Right ventricle myocardium inferior (tissue), 1 donor: ENCODE data around the gene DBT. TPM values are rescaled to one million over a fixed set of nuclear protein-coding genes. Genes with fewer than 3 reads are reported as not detected.
A peak's percentile ranks its signal among the peaks of the same experiment; 100 is the strongest.
"Not testable (repeated sequence)": the region's sequence is repeated elsewhere in the genome, so short reads cannot be mapped to it uniquely, and the experiment has no call there.

Source experiments
- ATAC-seq: fragments of 200-7000 bp; cut with Tn5 transposase; one replicate; pipeline ENCODE4 v1.9.1; 2020; ENCODE audit warnings: mild to moderate bottlenecking, moderate library complexity
- DNase-seq: peaks from one replicate; pipeline ENCODE4 v3.0.0; 2021; ENCODE audit errors: missing footprints
- intact Hi-C: fragments of 100-400 bp; cut with DNase I; formaldehyde crosslinking; loops from one replicate; pipeline ENCODE4 v1.11.0; 2022
- total RNA-seq: library from RNA; stranded (reverse); fragmentation: NEBNext Ultra II Directional; extraction: Animal tissue kit (Norgen Biotek cat#: 25700); gene quantifications from one replicate; pipeline ENCODE4 v1.2.1, GENCODE V29; 2021
- donor health status: DM: no; HTN: yes; CAD: no; lungs with severe emphysema.

Gene DBT
- total RNA-seq, 1 donor from 2014 or later = 30.6 TPM

- intact Hi-C loops, ATAC-seq, DNase-seq: not testable (repeated sequence)
These were observed 8.8 kb upstream of the DBT start for GRCh38 chr1:100258427-100258826.

GRCh38 chr1:100256273-100256672 lies 6.6 kb upstream of the DBT start:
- intact Hi-C loops, ATAC-seq, DNase-seq: not testable (repeated sequence)

- no peak for ATAC-seq
- intact Hi-C loops = no loop called here
These were observed 3.9 kb upstream of the DBT start for GRCh38 chr1:100253552-100253951.

GRCh38 chr1:100252901-100253300 lies 3.3 kb upstream of the DBT start:
- no peak for DNase-seq
- intact Hi-C loops = no loop called here
- no peak for ATAC-seq

More at GRCh38 chr1:100253552-100253951, 3.9 kb upstream of the DBT start:
- no peak for DNase-seq

- DNase-seq (no peak), ATAC-seq (no peak)
- intact Hi-C loops = no loop called here
These were observed 1.2 kb upstream of the DBT start for GRCh38 chr1:100250807-100251206.

- ATAC-seq (no peak), DNase-seq (no peak)
- intact Hi-C loops = no loop called here
These were observed 630 bp upstream of the DBT start for GRCh38 chr1:100250264-100250663.

- intact Hi-C loops = no loop called here
- DNase-seq (no peak), ATAC-seq (no peak)
These were observed 488 bp downstream of the DBT start for GRCh38 chr1:100249155-100249536.

- intact Hi-C loops = no loop called here
- ATAC-seq (no peak), DNase-seq (no peak)
These were observed 2.9 kb downstream of the DBT start for GRCh38 chr1:100246738-100247137.

- ATAC-seq = no peak
- intact Hi-C loops = no loop called here
- DNase-seq = no peak
These were observed 9.0 kb downstream of the DBT start for GRCh38 chr1:100240631-100241030.

GRCh38 chr1:100239961-100240360 lies 9.7 kb downstream of the DBT start:
- intact Hi-C loops = no loop called here
- no peak for ATAC-seq
- no peak for DNase-seq

GRCh38 chr1:100237091-100237490 lies 12.5 kb downstream of the DBT start:
- ATAC-seq = no peak
- intact Hi-C loops = no loop called here
- DNase-seq = no peak

GRCh38 chr1:100234432-100234831 lies 15.2 kb downstream of the DBT start:
- intact Hi-C loops = no loop called here
- no peak for ATAC-seq
- DNase-seq = no peak

GRCh38 chr1:100233566-100233965 lies 16.1 kb downstream of the DBT start:
- intact Hi-C loops, ATAC-seq, DNase-seq: not testable (repeated sequence)

- ATAC-seq = no peak
- no peak for DNase-seq
- intact Hi-C loops = no loop called here
These were observed 17.5 kb downstream of the DBT start for GRCh38 chr1:100232156-100232555.

- intact Hi-C loops = no loop called here
- no peak for DNase-seq
- no peak for ATAC-seq
These were observed 17.9 kb downstream of the DBT start for GRCh38 chr1:100231721-100232120.

- intact Hi-C loops = no loop called here
- DNase-seq (no peak), ATAC-seq (no peak)
These were observed 18.9 kb downstream of the DBT start for GRCh38 chr1:100230765-100231164.

GRCh38 chr1:100229681-100230443 lies 19.8 kb downstream of the DBT start:
- DNase-seq = no peak
- ATAC-seq = peak; percentile 37
- intact Hi-C loops = no loop called here

- intact Hi-C loops = no loop called here
- ATAC-seq = no peak
- no peak for DNase-seq
These were observed 27.2 kb downstream of the DBT start for GRCh38 chr1:100222428-100222827.

GRCh38 chr1:100219883-100220282 lies 29.8 kb downstream of the DBT start:
- DNase-seq = no peak
- no peak for ATAC-seq
- intact Hi-C loops = loop anchor here (5.0 kb wide), 1 partner anchor 43 kb away; the partner anchor contains the start of gene LRRC39

GRCh38 chr1:100219457-100219856 lies 30.2 kb downstream of the DBT start:
- ATAC-seq = no peak

GRCh38 chr1:100217834-100218233 lies 31.8 kb downstream of the DBT start:
- intact Hi-C loops = loop anchor here (5.0 kb wide), 1 partner anchor 41 kb away; the partner anchor contains the start of gene LRRC39
- no peak for DNase-seq
- ATAC-seq = peak; percentile 89

More at GRCh38 chr1:100219457-100219856, 30.2 kb downstream of the DBT start:
- DNase-seq = no peak
- intact Hi-C loops = loop anchor here (5.0 kb wide), 1 partner anchor 42 kb away; the partner anchor contains the start of gene LRRC39
